Testis (tissue), 2 donors: ENCODE results near the gene IL25.

Experiments
- POLR2A ChIP-seq: fragments of 450-650 bp; IDR thresholded peaks from one replicate; pipeline ENCODE4 v1.6.1; 2017; ENCODE audit warnings: antibody characterized with exemption, mild to moderate bottlenecking, moderate library complexity
- TF ChIP-seq, protein P1 (sequence below), 3 experiments: fragments of 450-650 bp in 2 of 3; fragments of 200-600 bp in 1 of 3; sonication (generic) in 1 of 3; IDR thresholded peaks; one replicate each; pipeline ENCODE4 v1.5.1; 2016 to 2019; ENCODE audit warnings: antibody characterized with exemption in 3 of 3, mild to moderate bottlenecking in 2 of 3, moderate library complexity in 1 of 3

DNA sequence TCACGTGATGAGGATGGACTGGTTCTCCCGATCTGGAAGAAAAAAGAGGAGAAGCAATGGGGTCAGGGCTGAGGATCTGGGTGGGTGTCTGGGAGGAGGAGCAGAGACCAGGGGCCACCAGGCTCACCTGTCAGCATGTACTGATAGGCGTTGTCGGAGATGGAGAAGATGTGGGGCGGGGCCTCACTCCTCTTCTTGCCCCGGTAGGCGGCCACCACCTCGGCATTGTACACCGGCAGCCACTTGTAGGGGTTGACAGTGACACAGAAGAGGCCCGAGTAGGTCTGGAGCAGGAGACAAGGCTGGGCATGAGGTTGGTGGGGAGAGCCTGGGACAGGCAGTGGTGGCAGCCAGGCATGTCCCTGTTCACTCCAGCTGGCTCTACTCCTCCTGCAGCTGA lies 32.5 kb downstream of the IL25 start:
- TF ChIP-seq, protein P1, sequence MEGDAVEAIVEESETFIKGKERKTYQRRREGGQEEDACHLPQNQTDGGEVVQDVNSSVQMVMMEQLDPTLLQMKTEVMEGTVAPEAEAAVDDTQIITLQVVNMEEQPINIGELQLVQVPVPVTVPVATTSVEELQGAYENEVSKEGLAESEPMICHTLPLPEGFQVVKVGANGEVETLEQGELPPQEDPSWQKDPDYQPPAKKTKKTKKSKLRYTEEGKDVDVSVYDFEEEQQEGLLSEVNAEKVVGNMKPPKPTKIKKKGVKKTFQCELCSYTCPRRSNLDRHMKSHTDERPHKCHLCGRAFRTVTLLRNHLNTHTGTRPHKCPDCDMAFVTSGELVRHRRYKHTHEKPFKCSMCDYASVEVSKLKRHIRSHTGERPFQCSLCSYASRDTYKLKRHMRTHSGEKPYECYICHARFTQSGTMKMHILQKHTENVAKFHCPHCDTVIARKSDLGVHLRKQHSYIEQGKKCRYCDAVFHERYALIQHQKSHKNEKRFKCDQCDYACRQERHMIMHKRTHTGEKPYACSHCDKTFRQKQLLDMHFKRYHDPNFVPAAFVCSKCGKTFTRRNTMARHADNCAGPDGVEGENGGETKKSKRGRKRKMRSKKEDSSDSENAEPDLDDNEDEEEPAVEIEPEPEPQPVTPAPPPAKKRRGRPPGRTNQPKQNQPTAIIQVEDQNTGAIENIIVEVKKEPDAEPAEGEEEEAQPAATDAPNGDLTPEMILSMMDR (IDR thresholded peaks at IDR 0.05): no peak
- no peak for TF ChIP-seq POLR2A
